Activated CD4-positive, CD25-positive, alpha-beta regulatory T cell treated with anti-CD3 and anti-CD28 coated beads, Interleukin-2, amount 50 U/mL, for 72 hours (primary cell): Measurements from ENCODE around the gene CDHR3.

Experiments
- DNase-seq: peaks from one replicate; pipeline ENCODE4 v3.0.0; 2021

Gene CDHR3

GRCh38 chr7:106031300-106032035 is 68.4 kb downstream of the CDHR3 start:
- DNase-seq = no peak

GRCh38 chr7:106032295-106032694 is 69.2 kb downstream of the CDHR3 start:
- no peak for DNase-seq

- DNase-seq = no peak
These were observed 70.7 kb downstream of the CDHR3 start for GRCh38 chr7:106033735-106034134.

- DNase-seq = no peak
These were observed 71.3 kb downstream of the CDHR3 start for GRCh38 chr7:106034383-106034782.

GRCh38 chr7:106035568-106035967 is 72.5 kb downstream of the CDHR3 start:
- DNase-seq = no peak

GRCh38 chr7:106036004-106036403 is 72.9 kb downstream of the CDHR3 start:
- DNase-seq = no peak

GRCh38 chr7:106037489-106038176 is 74.6 kb downstream of the CDHR3 start:
- DNase-seq = no peak

GRCh38 chr7:106038289-106038688 is 75.2 kb downstream of the CDHR3 start:
- DNase-seq = no peak

GRCh38 chr7:106038916-106039315 is 75.9 kb downstream of the CDHR3 start:
- no peak for DNase-seq

- no peak for DNase-seq
These were observed 76.5 kb downstream of the CDHR3 start for GRCh38 chr7:106039486-106040060.

- no peak for DNase-seq
These were observed 78.2 kb downstream of the CDHR3 start for GRCh38 chr7:106041140-106041717.

- DNase-seq = no peak
These were observed 79.1 kb downstream of the CDHR3 start for GRCh38 chr7:106042196-106042611.

- no peak for DNase-seq
These were observed 82.1 kb downstream of the CDHR3 start for GRCh38 chr7:106045139-106045538.

- DNase-seq = no peak
These were observed 82.5 kb downstream of the CDHR3 start for GRCh38 chr7:106045586-106045985.

GRCh38 chr7:106047184-106047583 is 84.1 kb downstream of the CDHR3 start:
- no peak for DNase-seq

- DNase-seq = no peak
These were observed 85.0 kb downstream of the CDHR3 start for GRCh38 chr7:106047818-106048705.

GRCh38 chr7:106048706-106049020 is 85.6 kb downstream of the CDHR3 start:
- DNase-seq = no peak

- no peak for DNase-seq
These were observed 86.2 kb downstream of the CDHR3 start for GRCh38 chr7:106049139-106049752.

GRCh38 chr7:106050002-106050745 is 87.1 kb downstream of the CDHR3 start:
- no peak for DNase-seq

- DNase-seq = no peak
These were observed 87.7 kb downstream of the CDHR3 start for GRCh38 chr7:106050746-106051117.

- DNase-seq = no peak
These were observed 89.6 kb downstream of the CDHR3 start for GRCh38 chr7:106052681-106053080.

- DNase-seq = no peak
These were observed 90.0 kb downstream of the CDHR3 start for GRCh38 chr7:106053109-106053508.
